Spleen (tissue), 11 donors: ENCODE data around the gene SDC1. TPM values are rescaled to one million over a fixed set of nuclear protein-coding genes. Genes with fewer than 3 reads are reported as not detected.

Experiments
- DNase-seq: peaks from one replicate; pipeline ENCODE4 v3.0.0-alpha.2; 2020
- H3K27ac ChIP-seq, 8 donors: fragments of 200-600 bp; sonication (generic) in 7 of 8; 1 replicate in 4 of 8; 2 replicates in 4 of 8; pipeline versions ENCODE4 v1.5.0 to v1.8.0; 2016 to 2021; ENCODE audit warnings: inconsistent platforms in 4 of 8, mild to moderate bottlenecking in 4 of 8, moderate library complexity in 1 of 8
- H3K27me3 ChIP-seq, 7 donors: fragments of 200-600 bp; sonication (generic) in 6 of 7; replicated peaks in 1 of 7; 1 replicate in 4 of 7; 2 replicates in 3 of 7; pipeline versions ENCODE4 v1.5.0 to v1.8.0; 2016 to 2021; ENCODE audit warnings: inconsistent platforms in 3 of 7, mild to moderate bottlenecking in 1 of 7
- H3K36me3 ChIP-seq, 6 donors: fragments of 200-600 bp; sonication (generic) in 5 of 6; 1 replicate in 4 of 6; 2 replicates in 2 of 6; pipeline versions ENCODE4 v1.5.0 to v1.8.0; 2016 to 2021; ENCODE audit warnings: inconsistent platforms in 2 of 6
- H3K4me1 ChIP-seq, 6 donors: fragments of 200-600 bp; sonication (generic) in 5 of 6; 1 replicate in 3 of 6; 2 replicates in 3 of 6; pipeline versions ENCODE4 v1.5.0 to v1.8.0; 2016 to 2021; ENCODE audit warnings: inconsistent platforms in 3 of 6
- H3K4me3 ChIP-seq, 8 donors: fragments of 200-600 bp; sonication (generic) in 7 of 8; 1 replicate in 4 of 8; 2 replicates in 4 of 8; pipeline versions ENCODE4 v1.5.0 to v1.8.0; 2016 to 2021; ENCODE audit warnings: inconsistent platforms in 4 of 8, mild to moderate bottlenecking in 4 of 8, moderate library complexity in 2 of 8
- H3K9me3 ChIP-seq, 8 donors: fragments of 200-600 bp; sonication (generic) in 7 of 8; 1 replicate in 4 of 8; 2 replicates in 4 of 8; pipeline versions ENCODE4 v1.5.0 to v1.8.0; 2016 to 2021; ENCODE audit warnings: inconsistent platforms in 4 of 8
- POLR2A ChIP-seq, 3 donors: fragments of 450-650 bp; IDR thresholded peaks; one replicate each; pipeline ENCODE4 v1.5.1; 2017; ENCODE audit warnings: antibody characterized with exemption in 3 of 3, mild to moderate bottlenecking in 1 of 3
- POLR2AphosphoS5 ChIP-seq, 3 donors: sonication (generic); formaldehyde crosslinking; IDR thresholded peaks; one replicate each; pipeline ENCODE4 v1.5.1; 2017; ENCODE audit warnings: antibody characterized with exemption in 3 of 3
- WGBS, 5 donors: extraction: QIAGEN DNeasy Blood & Tissue Kit in 3 of 5; methylation state at CpG; one replicate each; pipeline versions ENCODE4 v1.1.5 to v1.1.7; 2013 to 2018; 5-methylcytosine and 5-hydroxymethylcytosine counted together
- intact Hi-C: fragments of 100-400 bp; cut with DNase I; formaldehyde crosslinking; loops from one replicate; pipeline ENCODE4 v1.15.0; 2023; ENCODE audit warnings: low total_unique reads
- polyA plus RNA-seq, 3 donors: library from polyadenylated mRNA; stranded (reverse); fragments of 200-250 nt; gene quantifications; one replicate each; pipeline ENCODE4 v1.2.1, GENCODE V29; 2013
- total RNA-seq, 7 donors: library from RNA; depleted of rRNA in 3 of 7; stranded (reverse); fragments of >200 nt in 3 of 7; fragmentation: NEBNext Ultra II Directional in 4 of 7; extraction: Animal tissue kit (Norgen Biotek cat#: 25700) in 4 of 7; gene quantifications; one replicate each; pipeline versions ENCODE4 v1.1.0 to v1.2.1, GENCODE V29; 2016 to 2021
- TF ChIP-seq, protein P1 (sequence below), 11 experiments: fragments of 200-600 bp in 7 of 11; fragments of 450-650 bp in 4 of 11; sonication (generic) in 4 of 11; IDR thresholded peaks in 8 of 11; conservative IDR thresholded peaks in 3 of 11; 1 replicate in 7 of 11; 2 replicates in 4 of 11; pipeline versions ENCODE4 v1.4.0 to v1.8.0; 2016 to 2021; ENCODE audit warnings: antibody characterized with exemption in 11 of 11, inconsistent platforms in 4 of 11, mild to moderate bottlenecking in 1 of 11
- donor health status: healthy with polysubstance abuse.
- donor health status: DM: no; HTN: no; CAD: no; lungs with moderate emphysema.
- donor health status: DM: no; HTN: no; CAD: no.
- donor health status: Bipolar disorder and iron deficiency.
- donor health status: healthy.
- donor health status: DM: no; HTN: no; CAD: no.
- donor health status: DM: yes; HTN: yes; CAD: no.

The SDC1 gene
- total and polyA plus RNA-seq, 10 donors = 0.54 to 43.8 (median 15.3) TPM

GRCh38 chr2:20223407-20224163 lies 1.3 kb downstream of the SDC1 start:
- H3K9me3 ChIP-seq = no peaks in the 10 kb centered on the region
- DNase-seq = peak; percentile 81
- intact Hi-C loops = no loop called here
- peaks cover 0 to 78% (median 48%) of the 10 kb centered on the region in 7 donors for H3K27me3 ChIP-seq
- no peaks in the 10 kb centered on the region for H3K36me3 ChIP-seq
- peaks cover 4 to 36% (median 29%) of the 10 kb centered on the region in 6 donors for H3K4me1 ChIP-seq
- WGBS, 5 donors = 1 to 3% (median 1%) methylated on average over 24 to 66 of the region's 66 CpGs
- TF ChIP-seq, protein P1, sequence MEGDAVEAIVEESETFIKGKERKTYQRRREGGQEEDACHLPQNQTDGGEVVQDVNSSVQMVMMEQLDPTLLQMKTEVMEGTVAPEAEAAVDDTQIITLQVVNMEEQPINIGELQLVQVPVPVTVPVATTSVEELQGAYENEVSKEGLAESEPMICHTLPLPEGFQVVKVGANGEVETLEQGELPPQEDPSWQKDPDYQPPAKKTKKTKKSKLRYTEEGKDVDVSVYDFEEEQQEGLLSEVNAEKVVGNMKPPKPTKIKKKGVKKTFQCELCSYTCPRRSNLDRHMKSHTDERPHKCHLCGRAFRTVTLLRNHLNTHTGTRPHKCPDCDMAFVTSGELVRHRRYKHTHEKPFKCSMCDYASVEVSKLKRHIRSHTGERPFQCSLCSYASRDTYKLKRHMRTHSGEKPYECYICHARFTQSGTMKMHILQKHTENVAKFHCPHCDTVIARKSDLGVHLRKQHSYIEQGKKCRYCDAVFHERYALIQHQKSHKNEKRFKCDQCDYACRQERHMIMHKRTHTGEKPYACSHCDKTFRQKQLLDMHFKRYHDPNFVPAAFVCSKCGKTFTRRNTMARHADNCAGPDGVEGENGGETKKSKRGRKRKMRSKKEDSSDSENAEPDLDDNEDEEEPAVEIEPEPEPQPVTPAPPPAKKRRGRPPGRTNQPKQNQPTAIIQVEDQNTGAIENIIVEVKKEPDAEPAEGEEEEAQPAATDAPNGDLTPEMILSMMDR (IDR thresholded peaks at IDR 0.05 in 8 of 11, conservative IDR thresholded peaks at IDR 0.05 in 3 of 11) = no peak
- no peak for TF ChIP-seq POLR2A (IDR thresholded peaks at IDR 0.05)
- TF ChIP-seq POLR2AphosphoS5 (IDR thresholded peaks at IDR 0.05) = peak in 1 of 3 donors; percentile 9
- peak overlapping the region in 4 of 8 donors; percentile 40 to 68 (median 50) for H3K27ac ChIP-seq
- H3K4me3 ChIP-seq = peak overlapping the region; percentile 41 to 79 (median 54)

- Histone ChIP-seq H3K27me3 (peaks cover 0 to 71% (median 44%) of the 10 kb centered on the region in 7 donors), H3K27ac (peak overlapping the region in 1 of 8 donors; percentile 68), H3K4me1 (peaks cover 4 to 36% (median 29%) of the 10 kb centered on the region in 6 donors), H3K36me3 (no peaks in the 10 kb centered on the region), H3K4me3 (peak overlapping the region in 7 of 8 donors; percentile 41 to 79 (median 56)), H3K9me3 (no peaks in the 10 kb centered on the region)
- intact Hi-C loops = no loop called here
- DNase-seq = no peak
- no peak for TF ChIP-seq POLR2A (IDR thresholded peaks at IDR 0.05)
- no peak for TF ChIP-seq POLR2AphosphoS5 (IDR thresholded peaks at IDR 0.05)
- TF ChIP-seq, protein P1 (IDR thresholded peaks at IDR 0.05 in 8 of 11, conservative IDR thresholded peaks at IDR 0.05 in 3 of 11) = no peak
- 38 to 44% (median 41%) methylated on average over 20 to 21 of the region's 21 CpGs for WGBS, 5 donors
These were observed 2.0 kb downstream of the SDC1 start for GRCh38 chr2:20222769-20223406.

- TF ChIP-seq, protein P1 (IDR thresholded peaks at IDR 0.05 in 8 of 11, conservative IDR thresholded peaks at IDR 0.05 in 3 of 11) = no peak
- no peak for TF ChIP-seq POLR2AphosphoS5 (IDR thresholded peaks at IDR 0.05)
- no peak for TF ChIP-seq POLR2A (IDR thresholded peaks at IDR 0.05)
- peaks cover 0 to 64% (median 39%) of the 10 kb centered on the region in 7 donors for H3K27me3 ChIP-seq
- no peaks in the 10 kb centered on the region for H3K9me3 ChIP-seq
- H3K4me3 ChIP-seq = peak overlapping the region in 2 of 8 donors; percentile 61 to 79
- 90 to 100% (median 100%) methylated on average over 1 of the region's 1 CpG for WGBS, 5 donors
- H3K36me3 ChIP-seq = no peaks in the 10 kb centered on the region
- intact Hi-C loops = no loop called here
- peaks cover 4 to 36% (median 29%) of the 10 kb centered on the region in 6 donors for H3K4me1 ChIP-seq
- H3K27ac ChIP-seq = no peak overlapping the region
- no peak for DNase-seq
These were observed 2.7 kb downstream of the SDC1 start for GRCh38 chr2:20222014-20222768.
